ENCODE results near the gene SLC9A7. TPM values are rescaled to one million over a fixed set of nuclear protein-coding genes. Genes with fewer than 3 reads are reported as not detected.

Gene SLC9A7
- total RNA-seq, 1 experiment from 2014 or later: 20.9 TPM

- intact Hi-C loops (cut with micrococcal nuclease; ENCODE audit: unreplicated experiment): no loop called here
- CTCF ChIA-PET: no interaction called here
Observed at GRCh38 chrX:46739736-46740135, 19.2 kb downstream of the SLC9A7 start.

GRCh38 chrX:46737462-46737861, 21.5 kb downstream of the SLC9A7 start:
- TF ChIP-seq EZH2 (IDR thresholded peaks at IDR 0.05; ENCODE audit: low read depth) (no peak), CTCF (conservative IDR thresholded peaks at IDR 0.05) (no peak)
- POLR2A ChIA-PET (ENCODE audit: unreplicated experiment): no interaction called here
- Histone ChIP-seq H3K9me3 (ENCODE audit: insufficient read depth, low read depth) (no peaks in the 10 kb centered on the region), H2AFZ (no peak overlapping the region), H3F3A (ENCODE audit: insufficient read depth, low read depth) (no peaks in the 10 kb centered on the region), H3K27me3 (ENCODE audit: insufficient read depth, low read depth) (no peaks in the 10 kb centered on the region), H3K36me3 (ENCODE audit: low read depth) (no peaks in the 10 kb centered on the region), H3K4me1 (replicated peaks; ENCODE audit: insufficient read depth) (no peaks in the 10 kb centered on the region), H3K4me3 (no peak overlapping the region), H3K27ac (no peak overlapping the region), H4K20me1 (ENCODE audit: insufficient read depth) (no peaks in the 10 kb centered on the region), H3K79me2 (ENCODE audit: low read depth) (peaks cover 31% of the 10 kb centered on the region), H3K9me2 (ENCODE audit: insufficient read depth) (no peaks in the 10 kb centered on the region), H3K4me2 (no peak overlapping the region)
- intact Hi-C loops (cut with micrococcal nuclease; ENCODE audit: unreplicated experiment): no loop called here
- CTCF ChIA-PET: no interaction called here
- no TSS peak for BruUV-seq (replicated peaks)
- no peak for DNase-seq

More at GRCh38 chrX:46739736-46740135, 19.2 kb downstream of the SLC9A7 start:
- H3K4me3 ChIP-seq: no peak overlapping the region
- no peak for TF ChIP-seq CTCF (conservative IDR thresholded peaks at IDR 0.05)
- no peak for TF ChIP-seq EZH2 (IDR thresholded peaks at IDR 0.05; ENCODE audit: low read depth)
- H3K79me2 ChIP-seq (ENCODE audit: low read depth): peaks cover 29% of the 10 kb centered on the region; the same call in 1 of the 2 replicates
- no peak overlapping the region for H2AFZ ChIP-seq
- no peaks in the 10 kb centered on the region for H3K27me3 ChIP-seq (ENCODE audit: insufficient read depth, low read depth)
- no TSS peak for BruUV-seq (replicated peaks)
- H3K4me2 ChIP-seq: no peak overlapping the region
- H3K36me3 ChIP-seq (ENCODE audit: low read depth): no peaks in the 10 kb centered on the region
- H4K20me1 ChIP-seq (ENCODE audit: insufficient read depth): no peaks in the 10 kb centered on the region
- H3K9me3 ChIP-seq (ENCODE audit: insufficient read depth, low read depth): no peaks in the 10 kb centered on the region
- no peak overlapping the region for H3K27ac ChIP-seq
- no peak for DNase-seq
- no peaks in the 10 kb centered on the region for H3K4me1 ChIP-seq (replicated peaks; ENCODE audit: insufficient read depth)
- H3K9me2 ChIP-seq (ENCODE audit: insufficient read depth): no peaks in the 10 kb centered on the region
- no peaks in the 10 kb centered on the region for H3F3A ChIP-seq (ENCODE audit: insufficient read depth, low read depth)
- POLR2A ChIA-PET (ENCODE audit: unreplicated experiment): no interaction called here

- no peak overlapping the region for H2AFZ ChIP-seq
- DNase-seq: no peak
- no peaks in the 10 kb centered on the region for H3F3A ChIP-seq (ENCODE audit: insufficient read depth, low read depth)
- H3K27me3 ChIP-seq (ENCODE audit: insufficient read depth, low read depth): no peaks in the 10 kb centered on the region
- H3K4me1 ChIP-seq (replicated peaks; ENCODE audit: insufficient read depth): no peaks in the 10 kb centered on the region
- ChIA-PET CTCF (no interaction called here), POLR2A (ENCODE audit: unreplicated experiment) (no interaction called here)
- H3K9me2 ChIP-seq (ENCODE audit: insufficient read depth): no peaks in the 10 kb centered on the region
- no peak for TF ChIP-seq CTCF (conservative IDR thresholded peaks at IDR 0.05)
- no peak for TF ChIP-seq EZH2 (IDR thresholded peaks at IDR 0.05; ENCODE audit: low read depth)
- H3K79me2 ChIP-seq (ENCODE audit: low read depth): peaks cover 27% of the 10 kb centered on the region
- BruUV-seq (replicated peaks): no TSS peak
- no peaks in the 10 kb centered on the region for H4K20me1 ChIP-seq (ENCODE audit: insufficient read depth)
- H3K9me3 ChIP-seq (ENCODE audit: insufficient read depth, low read depth): no peaks in the 10 kb centered on the region
- H3K4me2 ChIP-seq: no peak overlapping the region
- H3K36me3 ChIP-seq (ENCODE audit: low read depth): no peaks in the 10 kb centered on the region
- intact Hi-C loops (cut with micrococcal nuclease; ENCODE audit: unreplicated experiment): no loop called here
- H3K4me3 ChIP-seq: no peak overlapping the region
- no peak overlapping the region for H3K27ac ChIP-seq
Observed at GRCh38 chrX:46737041-46737440, 21.9 kb downstream of the SLC9A7 start.
